Muscle of back (tissue), 11 donors: ENCODE measurements around the gene SMIM44. TPM values are rescaled to one million over a fixed set of nuclear protein-coding genes. Genes with fewer than 3 reads are reported as not detected.
"Not testable (repeated sequence)": the region's sequence is repeated elsewhere in the genome, so short reads cannot be mapped to it uniquely, and the experiment has no call there.

ENCODE experiments used
- DNase-seq, 3 donors: peaks; one replicate each; pipeline versions ENCODE4 v3.0.0 to v3.0.0-alpha.2; 2013
- polyA plus RNA-seq, 10 donors: library from polyadenylated mRNA; unstranded; fragments of 120-200 nt; gene quantifications; one replicate each; pipeline ENCODE4 v1.2.1, GENCODE V29; 2013; ENCODE audit not compliant: insufficient read length in 10 of 10

The SMIM44 gene
- polyA plus RNA-seq, 10 donors, result not detected

GRCh38 chr19:3458229-3459088 is 24.8 kb downstream of the SMIM44 start:
- DNase-seq, result peak in 2 of 3 donors; percentile 55 to 83

GRCh38 chr19:3457528-3458228 is 25.6 kb downstream of the SMIM44 start:
- peak in 1 of 3 donors; percentile 80 for DNase-seq

- peak in 1 of 3 donors; percentile 57 for DNase-seq
Observed at GRCh38 chr19:3456925-3457527, 26.2 kb downstream of the SMIM44 start.

GRCh38 chr19:3455960-3456601 is 27.2 kb downstream of the SMIM44 start:
- DNase-seq, result no peak

GRCh38 chr19:3455393-3455955 is 27.8 kb downstream of the SMIM44 start:
- no peak for DNase-seq

- no peak for DNase-seq
Observed at GRCh38 chr19:3454656-3455392, 28.4 kb downstream of the SMIM44 start.

- no peak for DNase-seq
Observed at GRCh38 chr19:3453840-3454239, 29.4 kb downstream of the SMIM44 start.

GRCh38 chr19:3452942-3453214 is 30.4 kb downstream of the SMIM44 start:
- DNase-seq, result not testable (repeated sequence)

GRCh38 chr19:3452171-3452941 is 30.9 kb downstream of the SMIM44 start:
- DNase-seq, result no peak

- no peak for DNase-seq
Observed at GRCh38 chr19:3451451-3451866, 31.8 kb downstream of the SMIM44 start.

GRCh38 chr19:3450796-3451411 is 32.3 kb downstream of the SMIM44 start:
- peak; percentile 50 to 98 (median 79) for DNase-seq

- no peak for DNase-seq
Observed at GRCh38 chr19:3448616-3449334, 34.5 kb downstream of the SMIM44 start.

- not testable (repeated sequence) for DNase-seq
Observed at GRCh38 chr19:3446657-3447056, 36.6 kb downstream of the SMIM44 start.

GRCh38 chr19:3444695-3445234 is 38.5 kb downstream of the SMIM44 start:
- DNase-seq, result no peak

GRCh38 chr19:3443840-3444694 is 39.2 kb downstream of the SMIM44 start:
- peak in 2 of 3 donors; percentile 60 to 74 for DNase-seq

- DNase-seq, result no peak
Observed at GRCh38 chr19:3442487-3443071, 40.7 kb downstream of the SMIM44 start.

GRCh38 chr19:3441986-3442329 is 41.3 kb downstream of the SMIM44 start:
- DNase-seq, result no peak
